ENCODE results near the gene OTOS. TPM values are rescaled to one million over a fixed set of nuclear protein-coding genes. Genes with fewer than 3 reads are reported as not detected.

OTOS gene
- total RNA-seq, 2 donors from 2014 or later = not detected

- Histone ChIP-seq H3K36me3 (peaks cover 0 to 15% of the 10 kb centered on the region in 2 donors), H3K9me3 (no peaks in the 10 kb centered on the region), H3K4me1 (replicated peaks) (peaks cover 6% of the 10 kb centered on the region), H3K4me3 (no peak overlapping the region), H3K27me3 (replicated peaks; ENCODE audit: insufficient read depth) (no peaks in the 10 kb centered on the region), H3K27ac (no peak overlapping the region)
- 96% methylated on average over 16 of the region's 16 CpGs for WGBS
- intact Hi-C loops (cut with DNase I) = no loop called here
- TF ChIP-seq, protein P1, sequence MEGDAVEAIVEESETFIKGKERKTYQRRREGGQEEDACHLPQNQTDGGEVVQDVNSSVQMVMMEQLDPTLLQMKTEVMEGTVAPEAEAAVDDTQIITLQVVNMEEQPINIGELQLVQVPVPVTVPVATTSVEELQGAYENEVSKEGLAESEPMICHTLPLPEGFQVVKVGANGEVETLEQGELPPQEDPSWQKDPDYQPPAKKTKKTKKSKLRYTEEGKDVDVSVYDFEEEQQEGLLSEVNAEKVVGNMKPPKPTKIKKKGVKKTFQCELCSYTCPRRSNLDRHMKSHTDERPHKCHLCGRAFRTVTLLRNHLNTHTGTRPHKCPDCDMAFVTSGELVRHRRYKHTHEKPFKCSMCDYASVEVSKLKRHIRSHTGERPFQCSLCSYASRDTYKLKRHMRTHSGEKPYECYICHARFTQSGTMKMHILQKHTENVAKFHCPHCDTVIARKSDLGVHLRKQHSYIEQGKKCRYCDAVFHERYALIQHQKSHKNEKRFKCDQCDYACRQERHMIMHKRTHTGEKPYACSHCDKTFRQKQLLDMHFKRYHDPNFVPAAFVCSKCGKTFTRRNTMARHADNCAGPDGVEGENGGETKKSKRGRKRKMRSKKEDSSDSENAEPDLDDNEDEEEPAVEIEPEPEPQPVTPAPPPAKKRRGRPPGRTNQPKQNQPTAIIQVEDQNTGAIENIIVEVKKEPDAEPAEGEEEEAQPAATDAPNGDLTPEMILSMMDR (IDR thresholded peaks at IDR 0.05) = no peak
- TF ChIP-seq POLR2AphosphoS5 (IDR thresholded peaks at IDR 0.05) = no peak
- no peak for TF ChIP-seq POLR2A (IDR thresholded peaks at IDR 0.05)
- no peak for DNase-seq (ENCODE audit: low spot score)
These were observed 9.2 kb downstream of the OTOS start for GRCh38 chr2:240131296-240131695.

- DNase-seq (ENCODE audit: low spot score) = no peak
- intact Hi-C loops (cut with DNase I) = no loop called here
- 91% methylated on average over 23 of the region's 23 CpGs for WGBS
- TF ChIP-seq, protein P1 (IDR thresholded peaks at IDR 0.05) = no peak
- TF ChIP-seq POLR2A (IDR thresholded peaks at IDR 0.05) (no peak), POLR2AphosphoS5 (IDR thresholded peaks at IDR 0.05) (no peak)
- H3K4me1 ChIP-seq (replicated peaks) = peaks cover 6% of the 10 kb centered on the region
- no peaks in the 10 kb centered on the region for H3K9me3 ChIP-seq
- no peak overlapping the region for H3K27ac ChIP-seq
- no peaks in the 10 kb centered on the region for H3K27me3 ChIP-seq (replicated peaks; ENCODE audit: insufficient read depth)
- no peak overlapping the region for H3K4me3 ChIP-seq
- H3K36me3 ChIP-seq = peaks cover 0 to 15% of the 10 kb centered on the region in 2 donors
These were observed 9.9 kb downstream of the OTOS start for GRCh38 chr2:240130393-240131195.

DNA sequence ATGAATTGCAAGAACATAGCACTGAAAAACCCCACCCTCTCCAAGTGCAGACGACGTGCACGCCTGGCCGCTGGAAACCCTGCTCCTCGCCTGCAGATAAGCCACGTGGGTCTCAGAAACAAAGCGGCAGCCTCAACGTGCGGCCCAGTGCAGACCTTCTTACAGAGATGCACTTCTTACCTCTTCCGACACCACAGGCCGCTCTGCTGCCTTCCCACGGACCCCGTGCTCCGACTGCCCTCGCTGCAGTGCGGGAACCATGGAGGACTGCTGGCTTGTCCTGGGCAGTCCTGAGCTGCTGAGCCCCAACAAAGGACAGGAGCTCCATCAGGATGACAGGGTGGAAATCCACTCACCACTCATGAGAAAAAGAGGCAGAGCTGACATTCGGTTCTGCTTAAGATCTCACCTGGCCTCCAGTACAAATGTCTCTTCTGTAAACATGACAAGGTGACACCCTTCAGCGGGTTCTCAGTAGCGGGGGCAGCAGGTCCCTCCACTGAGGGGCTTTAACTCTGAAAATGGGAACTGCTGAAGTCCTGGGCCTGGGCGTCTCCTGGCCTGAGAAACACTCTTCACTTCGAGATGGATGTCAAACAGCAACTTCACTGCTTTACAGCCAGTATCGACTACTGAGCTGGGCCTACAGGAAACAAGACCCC lies 10.6 kb downstream of the OTOS start:
- TF ChIP-seq POLR2AphosphoS5 (IDR thresholded peaks at IDR 0.05) (no peak), POLR2A (IDR thresholded peaks at IDR 0.05) (no peak)
- TF ChIP-seq, protein P1 (IDR thresholded peaks at IDR 0.05) = no peak
- Histone ChIP-seq H3K36me3 (peaks cover 0 to 15% of the 10 kb centered on the region in 2 donors), H3K27me3 (replicated peaks; ENCODE audit: insufficient read depth) (no peaks in the 10 kb centered on the region), H3K9me3 (no peaks in the 10 kb centered on the region), H3K4me3 (no peak overlapping the region), H3K27ac (no peak overlapping the region), H3K4me1 (replicated peaks) (peaks cover under 1% of the 10 kb centered on the region)
- intact Hi-C loops (cut with DNase I) = no loop called here
- no peak for DNase-seq (ENCODE audit: low spot score)
- WGBS = 92% methylated on average over 22 of the region's 22 CpGs

DNA sequence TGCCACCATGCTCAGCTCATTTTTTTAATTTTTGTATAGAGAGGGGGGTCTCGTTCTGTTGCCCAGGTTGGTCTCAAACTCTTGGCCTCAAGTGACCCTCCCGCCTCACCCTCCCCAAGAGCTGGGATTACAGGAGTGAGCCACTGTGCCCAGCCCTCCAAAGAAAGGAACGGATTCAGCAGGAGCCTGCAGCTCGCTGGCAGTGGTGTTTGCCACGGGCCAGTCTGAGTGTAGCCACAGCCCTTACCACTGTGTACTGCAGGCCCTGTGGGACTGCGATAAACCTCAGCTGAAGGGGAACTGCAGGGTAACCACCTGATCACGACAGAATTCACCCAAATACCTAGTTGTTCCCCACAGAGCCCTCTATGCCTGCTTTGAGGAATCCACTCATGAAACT lies 11.1 kb downstream of the OTOS start:
- Histone ChIP-seq H3K27me3 (replicated peaks; ENCODE audit: insufficient read depth) (no peaks in the 10 kb centered on the region), H3K36me3 (peaks cover 0 to 15% of the 10 kb centered on the region in 2 donors), H3K27ac (no peak overlapping the region), H3K4me3 (no peak overlapping the region), H3K4me1 (replicated peaks) (no peaks in the 10 kb centered on the region), H3K9me3 (no peaks in the 10 kb centered on the region)
- intact Hi-C loops (cut with DNase I) = no loop called here
- no peak for DNase-seq (ENCODE audit: low spot score)
- 92% methylated on average over 7 of the region's 7 CpGs for WGBS
- no peak for TF ChIP-seq POLR2A (IDR thresholded peaks at IDR 0.05)
- TF ChIP-seq, protein P1 (IDR thresholded peaks at IDR 0.05) = no peak
- no peak for TF ChIP-seq POLR2AphosphoS5 (IDR thresholded peaks at IDR 0.05)

Measured in prostate gland (tissue), 2 donors.